ENCODE measurements around the gene CDCA7L.

DNA sequence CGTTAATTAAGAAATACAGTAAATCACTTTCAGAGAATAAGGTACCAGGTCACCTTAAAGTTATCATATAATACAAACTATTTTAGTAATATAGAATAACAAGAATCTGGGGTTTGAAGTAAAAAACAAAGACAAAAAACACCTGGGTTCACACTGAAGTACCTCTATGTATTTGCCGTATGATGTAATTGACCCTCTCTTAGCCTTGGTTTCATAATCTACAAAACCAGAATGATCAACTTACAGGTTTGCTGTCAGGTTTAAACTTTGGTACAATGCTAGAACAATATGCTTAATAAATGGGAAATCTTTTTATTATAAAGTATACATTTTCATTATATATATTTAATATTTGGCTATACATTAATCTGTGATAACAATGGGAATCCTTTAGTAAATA, 58.3 kb downstream of the CDCA7L start:
- TF ChIP-seq CTCF (IDR thresholded peaks at IDR 0.05) (no peak), POLR2A (IDR thresholded peaks at IDR 0.05) (no peak)

Data from lower leg skin (tissue), 3 donors.